G401 (cell line): Measurements from ENCODE around the gene ST3GAL3. TPM values are rescaled to one million over a fixed set of nuclear protein-coding genes. Genes with fewer than 3 reads are reported as not detected.
"Not testable (repeated sequence)": the region's sequence is repeated elsewhere in the genome, so short reads cannot be mapped to it uniquely, and the experiment has no call there.

ENCODE experiments used
- DNase-seq: peaks from one replicate; pipeline ENCODE4 v3.0.0-alpha.2; 2015; ENCODE audit warnings: low spot score
- in situ Hi-C: cut with HindIII; loops from 2 replicates; pipeline ENCODE4 v1.10.0; 2016; ENCODE audit warnings: low sequenced_read_pairs, mixed read lengths
- total RNA-seq: library from RNA; depleted of rRNA; stranded (reverse); fragments of >200 nt; shearing (Covaris generic); gene quantifications from 2 replicates; pipeline ENCODE4 v1.2.3, GENCODE V29; 2014

ST3GAL3 gene
- total RNA-seq, 1 experiment from 2014 or later = 15.7 TPM

- in situ Hi-C loops = no loop called here
- DNase-seq = no peak
Measured at GRCh38 chr1:43776043-43776761, 68.9 kb downstream of the ST3GAL3 start.

- in situ Hi-C loops, DNase-seq: not testable (repeated sequence)
Measured at GRCh38 chr1:43777916-43778315, 70.6 kb downstream of the ST3GAL3 start.

DNA sequence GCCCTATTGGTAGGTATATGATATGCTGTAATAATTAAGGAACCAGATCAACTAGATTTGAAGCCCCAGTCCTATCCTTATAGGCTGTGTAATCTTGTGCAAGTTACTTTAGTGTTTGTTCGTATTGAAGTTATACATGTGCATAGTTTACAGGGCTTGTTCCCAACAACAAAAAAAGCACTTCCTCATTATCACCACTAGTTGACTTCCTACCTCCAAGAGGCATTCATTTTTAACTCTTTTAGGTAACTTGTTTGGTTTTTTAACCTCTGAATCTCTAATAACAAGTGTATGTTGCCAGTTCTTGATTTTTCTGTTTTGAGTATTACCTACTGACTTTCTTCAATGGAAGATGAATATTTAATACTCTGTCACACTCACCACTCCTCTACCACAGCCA is 71.9 kb downstream of the ST3GAL3 start:
- in situ Hi-C loops = no loop called here
- DNase-seq = no peak

GRCh38 chr1:43779805-43780403 is 72.6 kb downstream of the ST3GAL3 start:
- DNase-seq = no peak
- in situ Hi-C loops = no loop called here

DNA sequence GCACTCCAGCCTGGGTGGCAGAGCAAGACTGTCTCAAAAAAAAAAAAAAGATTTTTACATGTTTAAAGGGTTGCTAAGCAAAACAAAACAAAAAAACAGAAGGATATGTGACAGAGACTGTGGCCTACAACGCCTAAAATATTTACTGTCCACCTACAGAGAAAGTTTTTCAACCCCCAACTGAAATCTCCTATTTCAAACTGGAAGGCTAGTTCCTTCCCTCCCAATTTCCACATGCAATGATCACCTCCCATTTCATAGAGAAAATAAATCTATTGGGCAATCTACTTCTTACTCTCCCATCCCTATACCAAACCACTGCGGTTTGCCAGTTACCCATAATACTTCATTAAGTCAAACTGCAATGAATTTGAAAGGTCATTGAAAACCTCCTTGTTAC is 74.2 kb downstream of the ST3GAL3 start:
- in situ Hi-C loops = no loop called here
- no peak for DNase-seq

- no peak for DNase-seq
- in situ Hi-C loops = no loop called here
Measured at GRCh38 chr1:43783096-43783670, 75.8 kb downstream of the ST3GAL3 start.

DNA sequence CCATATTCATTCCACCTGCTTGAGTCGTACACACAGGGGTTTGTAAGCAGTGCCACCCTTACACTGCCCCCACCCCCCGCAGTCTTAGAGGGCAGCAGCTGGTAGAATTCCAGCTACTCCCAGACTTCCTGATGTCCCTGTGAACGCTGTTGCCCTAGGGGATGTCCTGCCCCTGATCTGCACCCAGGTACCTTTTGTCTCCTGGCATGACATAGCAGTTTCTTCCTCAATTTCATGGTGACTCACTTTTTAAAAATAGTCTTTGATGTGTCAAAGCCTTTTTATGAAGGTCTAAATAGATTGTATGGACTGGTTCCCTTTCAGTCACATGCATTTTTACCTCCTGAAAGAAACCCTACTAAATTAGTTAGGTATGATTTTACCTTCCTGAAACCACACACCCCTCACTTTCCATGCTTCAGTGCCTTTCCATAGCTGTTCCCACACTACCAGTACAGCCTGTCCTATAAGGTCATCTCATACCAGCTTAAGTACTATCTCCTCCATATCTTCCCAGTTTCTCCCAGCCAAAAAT is 76.4 kb downstream of the ST3GAL3 start:
- DNase-seq = no peak
- in situ Hi-C loops = no loop called here

GRCh38 chr1:43786201-43786958 is 79.0 kb downstream of the ST3GAL3 start:
- DNase-seq = no peak
- in situ Hi-C loops = no loop called here

GRCh38 chr1:43786960-43787359 is 79.6 kb downstream of the ST3GAL3 start:
- in situ Hi-C loops = no loop called here
- no peak for DNase-seq

- no peak for DNase-seq
- in situ Hi-C loops = no loop called here
Measured at GRCh38 chr1:43789604-43790550, 82.5 kb downstream of the ST3GAL3 start.

- DNase-seq = no peak
- in situ Hi-C loops = no loop called here
Measured at GRCh38 chr1:43791243-43791642, 83.9 kb downstream of the ST3GAL3 start.

- in situ Hi-C loops = no loop called here
- peak; percentile 40 for DNase-seq
Measured at GRCh38 chr1:43796111-43796581, 88.8 kb downstream of the ST3GAL3 start.

DNA sequence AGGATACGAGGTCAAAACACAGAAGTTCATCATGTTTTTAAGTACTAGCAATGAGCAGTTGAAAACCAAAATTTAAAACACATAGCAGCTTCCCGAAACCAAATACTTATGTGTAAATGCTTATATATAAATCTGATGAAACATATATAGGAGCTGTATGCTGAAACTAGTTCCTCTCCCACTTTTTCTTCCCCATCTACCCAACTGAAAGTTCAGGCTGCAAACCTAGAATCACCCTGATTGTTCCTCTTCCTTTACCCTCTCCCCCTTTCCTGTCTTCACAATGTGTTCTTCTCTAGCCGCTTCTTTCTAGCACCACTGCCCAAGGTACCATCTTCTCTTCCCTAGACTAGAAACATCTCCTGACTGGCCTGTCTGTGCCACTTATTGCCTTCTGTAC is 90.6 kb downstream of the ST3GAL3 start:
- in situ Hi-C loops = no loop called here
- DNase-seq = no peak

- no peak for DNase-seq
- in situ Hi-C loops = no loop called here
Measured at GRCh38 chr1:43799656-43800635, 92.6 kb downstream of the ST3GAL3 start.

DNA sequence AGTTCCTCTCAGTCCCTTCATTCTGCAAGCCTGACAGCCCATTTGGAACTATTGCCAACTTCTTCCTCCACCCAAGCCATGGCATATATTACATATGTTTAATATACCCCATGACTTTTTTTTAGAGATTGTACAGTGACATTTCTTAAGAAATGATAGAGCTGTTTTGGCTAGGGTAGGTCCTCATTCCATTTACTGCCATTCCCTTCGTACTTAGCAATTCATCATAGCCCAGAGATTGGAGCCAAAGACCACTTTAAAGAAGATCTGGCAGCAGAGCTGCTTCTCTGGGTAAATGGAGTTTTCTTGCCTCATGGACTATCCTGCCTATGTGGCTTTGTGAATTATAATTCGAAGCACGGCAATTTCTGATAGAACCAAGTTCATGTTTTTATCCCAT is 93.4 kb downstream of the ST3GAL3 start:
- no peak for DNase-seq
- in situ Hi-C loops = no loop called here

DNA sequence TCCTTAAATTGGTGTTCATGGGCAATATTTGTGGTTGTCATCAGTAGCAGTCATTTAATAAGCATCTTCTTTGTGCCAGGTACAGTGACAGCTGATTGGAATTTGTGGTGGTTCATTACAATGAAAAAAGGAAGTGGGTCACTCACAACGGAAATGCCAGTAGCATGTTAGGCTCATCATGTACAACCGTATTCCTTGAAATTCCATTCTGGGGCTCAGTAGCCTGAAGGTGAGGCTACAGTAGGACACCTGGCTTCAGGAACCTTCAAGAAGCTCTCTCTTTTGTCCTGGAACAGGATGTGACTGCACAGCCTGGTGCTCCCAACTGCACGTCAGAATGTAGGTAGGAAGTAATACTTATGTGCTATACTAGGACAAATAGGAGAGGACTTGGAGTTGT is 93.9 kb downstream of the ST3GAL3 start:
- in situ Hi-C loops = no loop called here
- DNase-seq = no peak

DNA sequence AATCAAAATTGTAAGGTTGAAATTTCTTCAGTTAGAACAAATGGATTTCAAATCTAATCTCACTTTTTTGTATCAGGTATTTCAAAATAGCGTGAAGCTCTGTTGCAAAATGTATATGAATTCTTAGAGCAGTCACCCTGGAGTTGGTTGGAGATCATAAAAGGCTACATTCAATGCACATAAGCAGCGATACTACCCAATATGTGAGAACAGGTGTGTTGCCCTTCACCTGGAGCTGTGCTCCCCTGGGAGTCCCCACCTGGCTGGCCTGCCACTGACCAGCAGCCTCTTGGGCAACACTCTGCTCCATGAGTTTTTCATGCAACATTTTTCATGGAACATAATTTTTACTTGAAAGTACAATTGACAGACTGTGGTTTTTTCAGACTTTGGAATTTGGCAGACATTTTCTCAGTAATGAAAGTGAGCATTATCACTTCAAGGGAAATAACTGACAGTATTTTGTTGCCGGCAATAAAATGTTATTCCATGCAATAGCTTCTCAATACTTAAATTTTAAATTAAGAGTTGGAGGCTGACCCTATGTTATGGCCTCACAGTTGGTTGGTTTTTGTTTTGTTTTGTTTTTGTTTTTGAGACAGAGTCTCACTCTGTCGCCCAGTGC is 95.1 kb downstream of the ST3GAL3 start:
- DNase-seq = no peak

More for the DNA sequence above, 95.1 kb downstream of the ST3GAL3 start:
- in situ Hi-C loops = no loop called here
